Uterus (tissue), 4 donors: ENCODE data around the gene ACOXL. TPM values are rescaled to one million over a fixed set of nuclear protein-coding genes. Genes with fewer than 3 reads are reported as not detected.

Experiments
- DNase-seq, 2 donors: peaks; one replicate each; pipeline ENCODE4 v3.0.0-alpha.2; 2019 to 2020
- H3K27ac ChIP-seq, 2 donors: fragments of 200-600 bp; sonication (generic); 1 replicate in 1 of 2; 2 replicates in 1 of 2; pipeline ENCODE4 v1.5.1; 2016 to 2018
- H3K27me3 ChIP-seq, 2 donors: fragments of 200-600 bp; sonication (generic); one replicate each; pipeline ENCODE4 v1.5.1; 2018 to 2019; ENCODE audit warnings: control low read depth in 1 of 2
- H3K36me3 ChIP-seq, 2 donors: fragments of 200-600 bp; sonication (generic); one replicate each; pipeline ENCODE4 v1.5.1; 2019; ENCODE audit warnings: control low read depth in 1 of 2
- H3K4me1 ChIP-seq, 2 donors: fragments of 200-600 bp; sonication (generic); one replicate each; pipeline ENCODE4 v1.5.1; 2018 to 2019; ENCODE audit warnings: control low read depth in 1 of 2
- H3K4me3 ChIP-seq, 2 donors: fragments of 200-600 bp; sonication (generic); 1 replicate in 1 of 2; 2 replicates in 1 of 2; pipeline ENCODE4 v1.5.1; 2018 to 2019; ENCODE audit warnings: mild to moderate bottlenecking in 1 of 2
- H3K9me3 ChIP-seq, 2 donors: fragments of 200-600 bp; sonication (generic); one replicate each; pipeline ENCODE4 v1.5.1; 2019; ENCODE audit warnings: control low read depth in 1 of 2
- POLR2A ChIP-seq, 2 donors: fragments of 450-650 bp; IDR thresholded peaks; one replicate each; pipeline ENCODE4 v1.6.1; 2016; ENCODE audit warnings: antibody characterized with exemption in 2 of 2, mild to moderate bottlenecking in 1 of 2, moderate library complexity in 1 of 2
- intact Hi-C: fragments of 100-400 bp; cut with DNase I; formaldehyde crosslinking; loops from one replicate; pipeline ENCODE4 v1.15.1; 2023; ENCODE audit warnings: low total_unique reads
- total RNA-seq, 4 donors: library from RNA; depleted of rRNA in 3 of 4; stranded (reverse); fragments of >200 nt in 3 of 4; gene quantifications; one replicate each; pipeline versions ENCODE4 v1.1.0 to v1.2.4, GENCODE V29; 2014 to 2023
- TF ChIP-seq, protein P1 (sequence below), 4 experiments: fragments of 200-600 bp in 2 of 4; fragments of 450-650 bp in 2 of 4; sonication (generic) in 2 of 4; IDR thresholded peaks; one replicate each; pipeline ENCODE4 v1.5.1; 2016 to 2019; ENCODE audit warnings: antibody characterized with exemption in 4 of 4, mild to moderate bottlenecking in 2 of 4, moderate library complexity in 1 of 4
- donor health status: DM: yes; HTN: yes; CAD: no.

Gene ACOXL
- total RNA-seq, 4 donors from 2014 or later: 0.18 to 0.41 TPM; not detected in 2

- Histone ChIP-seq H3K4me1 (no peaks in the 10 kb centered on the region), H3K9me3 (no peaks in the 10 kb centered on the region), H3K4me3 (no peak overlapping the region), H3K27me3 (no peaks in the 10 kb centered on the region), H3K27ac (no peak overlapping the region), H3K36me3 (no peaks in the 10 kb centered on the region)
- DNase-seq: no peak
- intact Hi-C loops: no loop called here
- no peak for TF ChIP-seq POLR2A (IDR thresholded peaks at IDR 0.05)
- TF ChIP-seq, protein P1, sequence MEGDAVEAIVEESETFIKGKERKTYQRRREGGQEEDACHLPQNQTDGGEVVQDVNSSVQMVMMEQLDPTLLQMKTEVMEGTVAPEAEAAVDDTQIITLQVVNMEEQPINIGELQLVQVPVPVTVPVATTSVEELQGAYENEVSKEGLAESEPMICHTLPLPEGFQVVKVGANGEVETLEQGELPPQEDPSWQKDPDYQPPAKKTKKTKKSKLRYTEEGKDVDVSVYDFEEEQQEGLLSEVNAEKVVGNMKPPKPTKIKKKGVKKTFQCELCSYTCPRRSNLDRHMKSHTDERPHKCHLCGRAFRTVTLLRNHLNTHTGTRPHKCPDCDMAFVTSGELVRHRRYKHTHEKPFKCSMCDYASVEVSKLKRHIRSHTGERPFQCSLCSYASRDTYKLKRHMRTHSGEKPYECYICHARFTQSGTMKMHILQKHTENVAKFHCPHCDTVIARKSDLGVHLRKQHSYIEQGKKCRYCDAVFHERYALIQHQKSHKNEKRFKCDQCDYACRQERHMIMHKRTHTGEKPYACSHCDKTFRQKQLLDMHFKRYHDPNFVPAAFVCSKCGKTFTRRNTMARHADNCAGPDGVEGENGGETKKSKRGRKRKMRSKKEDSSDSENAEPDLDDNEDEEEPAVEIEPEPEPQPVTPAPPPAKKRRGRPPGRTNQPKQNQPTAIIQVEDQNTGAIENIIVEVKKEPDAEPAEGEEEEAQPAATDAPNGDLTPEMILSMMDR (IDR thresholded peaks at IDR 0.05): no peak
Observed at GRCh38 chr2:110992886-110993285, 260.5 kb downstream of the ACOXL start.

GRCh38 chr2:110993557-110994231 is 261.3 kb downstream of the ACOXL start:
- no peak for DNase-seq
- H3K9me3 ChIP-seq: no peaks in the 10 kb centered on the region
- no peak overlapping the region for H3K4me3 ChIP-seq
- TF ChIP-seq POLR2A (IDR thresholded peaks at IDR 0.05): no peak
- TF ChIP-seq, protein P1 (IDR thresholded peaks at IDR 0.05): no peak
- no peaks in the 10 kb centered on the region for H3K27me3 ChIP-seq
- no peak overlapping the region for H3K27ac ChIP-seq
- H3K4me1 ChIP-seq: no peaks in the 10 kb centered on the region
- intact Hi-C loops: no loop called here
- H3K36me3 ChIP-seq: no peaks in the 10 kb centered on the region

GRCh38 chr2:110994250-110994961 is 262.0 kb downstream of the ACOXL start:
- Histone ChIP-seq H3K4me1 (no peaks in the 10 kb centered on the region), H3K27me3 (no peaks in the 10 kb centered on the region), H3K36me3 (no peaks in the 10 kb centered on the region), H3K9me3 (no peaks in the 10 kb centered on the region), H3K4me3 (no peak overlapping the region), H3K27ac (no peak overlapping the region)
- intact Hi-C loops: no loop called here
- no peak for DNase-seq
- no peak for TF ChIP-seq POLR2A (IDR thresholded peaks at IDR 0.05)
- TF ChIP-seq, protein P1 (IDR thresholded peaks at IDR 0.05): no peak

GRCh38 chr2:110995911-110996310 is 263.5 kb downstream of the ACOXL start:
- TF ChIP-seq, protein P1 (IDR thresholded peaks at IDR 0.05): no peak
- no peak for TF ChIP-seq POLR2A (IDR thresholded peaks at IDR 0.05)
- no peaks in the 10 kb centered on the region for H3K36me3 ChIP-seq
- no peaks in the 10 kb centered on the region for H3K9me3 ChIP-seq
- intact Hi-C loops: no loop called here
- H3K4me1 ChIP-seq: no peaks in the 10 kb centered on the region
- DNase-seq: no peak
- H3K4me3 ChIP-seq: no peak overlapping the region
- H3K27me3 ChIP-seq: no peaks in the 10 kb centered on the region
- no peak overlapping the region for H3K27ac ChIP-seq

- no peaks in the 10 kb centered on the region for H3K9me3 ChIP-seq
- H3K27me3 ChIP-seq: no peaks in the 10 kb centered on the region
- H3K4me1 ChIP-seq: no peaks in the 10 kb centered on the region
- TF ChIP-seq, protein P1 (IDR thresholded peaks at IDR 0.05): no peak
- TF ChIP-seq POLR2A (IDR thresholded peaks at IDR 0.05): no peak
- H3K27ac ChIP-seq: no peak overlapping the region
- H3K36me3 ChIP-seq: no peaks in the 10 kb centered on the region
- DNase-seq: no peak
- no peak overlapping the region for H3K4me3 ChIP-seq
- intact Hi-C loops: no loop called here
Observed at GRCh38 chr2:110997331-110998045, 265.1 kb downstream of the ACOXL start.
